PFSK-1 (cell line): ENCODE data around the gene PTER. TPM values are rescaled to one million over a fixed set of nuclear protein-coding genes. Genes with fewer than 3 reads are reported as not detected.

Experiments used
- FOXP2 ChIP-seq: optimal IDR thresholded peaks from 2 replicates; pipeline ENCODE3; 2011; ENCODE audit warnings: borderline replicate concordance, control low read depth, inconsistent platforms; ENCODE audit not compliant: insufficient read depth; ENCODE audit errors: extremely low read length, extremely low read depth
- POLR2AphosphoS5 ChIP-seq: IDR thresholded peaks from 2 replicates; pipeline ENCODE4 v1.6.1; 2012; ENCODE audit warnings: low read depth, mild to moderate bottlenecking, control low read depth, low read length, moderate library complexity
- REST ChIP-seq, 2 experiments: IDR thresholded peaks; 2 replicates each; pipeline versions ENCODE4 v1.6.1 to v1.8.0; 2011 to 2012; ENCODE audit warnings: low read depth in 2 of 2, low read length in 2 of 2, control low read depth in 1 of 2, inconsistent platforms in 1 of 2, mild to moderate bottlenecking in 1 of 2, moderate library complexity in 1 of 2; ENCODE audit not compliant: insufficient read depth in 1 of 2
- SIN3A ChIP-seq: IDR thresholded peaks from 2 replicates; pipeline ENCODE4 v1.6.1; 2012; ENCODE audit warnings: mild to moderate bottlenecking, low read length, moderate library complexity, borderline replicate concordance; ENCODE audit not compliant: insufficient read depth
- TAF1 ChIP-seq: IDR thresholded peaks from 2 replicates; pipeline ENCODE4 v1.6.1; 2012; ENCODE audit warnings: low read length, control low read depth, borderline replicate concordance; ENCODE audit not compliant: insufficient read depth
- polyA plus RNA-seq: library from polyadenylated mRNA; unstranded; fragments of >200 nt; gene quantifications from one replicate; pipeline ENCODE4 v1.2.1, GENCODE V29; 2012; ENCODE audit warnings: low read depth, missing spikeins; ENCODE audit not compliant: insufficient read length

The PTER gene
- polyA plus RNA-seq, result 4.4 TPM

DNA sequence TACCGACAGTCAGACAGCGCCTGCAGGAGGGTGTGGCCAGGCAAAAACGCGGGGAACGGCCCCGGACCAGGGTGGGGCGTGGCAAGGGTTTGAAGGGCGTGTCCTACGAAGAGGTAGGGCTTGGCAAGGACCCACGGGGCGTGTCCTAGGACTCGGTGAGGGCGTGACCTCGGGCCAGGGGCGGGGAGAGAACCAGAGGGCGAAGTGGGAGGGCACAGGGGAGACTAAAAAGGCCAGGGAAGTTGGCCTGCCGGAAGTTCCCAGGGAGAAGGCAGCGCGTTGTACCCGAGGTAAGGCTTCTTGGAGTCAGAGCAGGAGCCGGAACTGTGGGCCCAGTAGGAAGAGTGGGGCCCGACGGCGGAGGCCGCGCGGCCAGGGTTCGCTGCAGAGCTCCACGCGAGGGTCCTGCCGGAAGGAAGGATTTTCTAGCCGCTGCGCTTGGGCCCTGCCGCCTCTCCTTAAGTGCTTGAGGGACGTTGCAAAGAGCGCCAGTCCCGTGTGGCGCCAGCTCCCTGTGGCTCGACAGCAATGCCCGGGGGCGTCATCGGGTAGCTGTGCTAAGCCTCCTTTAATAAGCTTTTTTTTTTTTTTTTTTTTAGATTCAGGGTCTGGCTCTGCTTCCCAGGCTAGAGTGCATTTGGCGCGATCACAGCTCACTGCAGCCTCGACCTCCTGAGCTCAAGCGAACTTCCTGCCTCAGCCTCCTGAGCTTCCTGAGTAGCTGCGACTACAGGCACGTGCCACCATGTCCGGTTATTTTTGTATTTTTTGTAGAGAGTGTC, at the start of gene PTER:
Gene PTER (plus strand): TSS at position 253 of the 782 bp plus-strand sequence. CDS start 47,375 bp downstream, outside the sequence.
- no peak for TF ChIP-seq POLR2AphosphoS5
- TF ChIP-seq TAF1, result no peak
- no peak for TF ChIP-seq REST (IDR thresholded peaks at IDR 0.05; ENCODE audit: insufficient read depth in 1 of 2, low read depth in 2 of 2, low read length in 2 of 2)
- TF ChIP-seq SIN3A, result no peak
- TF ChIP-seq FOXP2, result no peak

DNA sequence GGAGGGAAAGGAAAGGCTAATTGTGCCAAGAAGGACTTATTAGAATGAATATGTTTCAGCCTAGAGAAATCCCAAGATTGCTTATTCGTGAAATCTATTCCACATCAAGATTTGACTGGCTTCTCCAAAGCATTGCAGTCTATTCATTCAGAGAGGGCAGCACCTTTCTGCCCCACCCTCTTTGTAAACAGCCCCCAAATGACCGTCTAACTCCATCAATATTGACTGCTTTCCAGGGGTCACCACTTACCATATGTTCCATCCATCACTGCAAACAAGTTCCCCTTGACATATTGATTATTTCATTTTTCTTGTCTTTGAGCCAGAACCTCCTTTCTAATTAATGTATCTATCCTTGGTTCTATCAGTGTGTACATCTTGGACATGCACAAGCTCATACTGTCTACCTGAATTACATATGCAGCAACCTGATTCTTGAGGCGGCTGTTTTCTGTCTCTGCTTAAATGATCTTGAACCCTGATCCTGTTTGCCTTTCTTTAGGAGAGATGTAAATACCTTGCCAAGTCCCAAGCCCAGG, 44.2 kb upstream of the PTER start:
- TF ChIP-seq REST (IDR thresholded peaks at IDR 0.05; ENCODE audit: insufficient read depth in 1 of 2, low read depth in 2 of 2, low read length in 2 of 2) (no peak), POLR2AphosphoS5 (no peak), TAF1 (no peak), SIN3A (no peak), FOXP2 (no peak)

DNA sequence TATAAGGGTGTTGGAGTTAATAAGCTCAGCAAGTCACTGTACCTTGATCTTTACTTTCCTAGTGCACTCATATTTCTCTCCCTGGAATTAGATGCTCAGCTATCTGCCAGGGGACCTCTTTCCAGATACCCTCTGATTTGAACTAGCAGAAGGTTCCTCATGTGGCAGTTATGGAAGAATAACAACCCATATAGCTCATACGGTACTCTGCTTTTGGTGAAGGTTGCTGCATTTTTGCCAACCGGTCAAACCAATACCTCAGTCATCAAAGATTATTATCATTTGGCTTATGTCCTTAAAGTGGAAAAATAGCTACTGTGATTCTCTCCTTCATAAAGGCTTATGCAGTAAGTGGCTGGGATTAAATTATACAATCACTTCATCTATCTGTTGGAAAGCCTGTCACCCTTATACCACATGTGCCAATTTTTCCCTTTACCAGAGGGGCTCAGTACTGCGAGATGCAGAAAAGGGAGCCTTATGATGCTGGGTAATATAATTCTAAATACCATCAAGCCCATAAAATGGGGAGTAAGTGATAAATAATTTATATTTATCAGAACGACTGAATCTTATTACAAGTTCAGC, 43.4 kb upstream of the PTER start:
- no peak for TF ChIP-seq POLR2AphosphoS5

DNA sequence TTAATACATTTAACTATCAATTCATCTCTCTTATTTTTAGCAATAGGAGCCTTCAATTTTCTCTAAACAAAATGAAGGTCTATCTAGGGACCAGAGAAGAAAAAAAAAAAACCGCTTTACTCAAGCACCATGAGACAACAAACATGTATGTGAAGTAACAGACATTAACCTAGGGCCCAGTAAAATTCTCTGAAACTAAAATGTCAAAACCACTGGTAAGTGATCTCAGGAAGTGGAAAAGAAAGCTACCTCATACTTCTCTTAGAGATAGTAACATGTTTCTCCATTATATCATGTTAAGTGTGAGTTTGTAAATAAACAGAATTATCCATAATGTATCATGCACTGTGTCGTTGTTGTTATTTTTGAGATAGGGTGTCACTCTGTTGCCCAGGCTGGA, 35.4 kb upstream of the PTER start:
- TF ChIP-seq POLR2AphosphoS5 (no peak), TAF1 (no peak), SIN3A (no peak), FOXP2 (no peak), REST (IDR thresholded peaks at IDR 0.05; ENCODE audit: insufficient read depth in 1 of 2, low read depth in 2 of 2, low read length in 2 of 2) (no peak)

DNA sequence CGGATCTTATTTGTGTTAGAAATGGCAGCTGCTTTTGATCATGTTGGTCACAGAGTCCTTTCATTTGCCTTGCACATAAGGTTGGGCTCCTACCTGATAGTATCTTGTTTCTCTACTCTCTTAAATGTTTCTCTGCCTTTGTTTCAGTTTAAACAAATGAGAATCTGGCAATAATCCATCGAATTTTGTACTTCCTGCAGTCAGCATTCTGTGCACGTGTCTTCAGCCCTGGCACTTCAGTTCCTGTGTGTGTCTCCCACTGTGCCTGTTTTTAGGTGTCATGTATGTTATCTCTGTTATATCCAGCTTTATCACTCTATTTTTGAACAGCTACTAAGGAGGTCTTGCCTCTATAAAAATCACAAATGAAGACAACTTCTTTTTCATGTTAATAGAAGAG, 28.4 kb upstream of the PTER start:
- TF ChIP-seq POLR2AphosphoS5 (no peak), TAF1 (no peak)

DNA sequence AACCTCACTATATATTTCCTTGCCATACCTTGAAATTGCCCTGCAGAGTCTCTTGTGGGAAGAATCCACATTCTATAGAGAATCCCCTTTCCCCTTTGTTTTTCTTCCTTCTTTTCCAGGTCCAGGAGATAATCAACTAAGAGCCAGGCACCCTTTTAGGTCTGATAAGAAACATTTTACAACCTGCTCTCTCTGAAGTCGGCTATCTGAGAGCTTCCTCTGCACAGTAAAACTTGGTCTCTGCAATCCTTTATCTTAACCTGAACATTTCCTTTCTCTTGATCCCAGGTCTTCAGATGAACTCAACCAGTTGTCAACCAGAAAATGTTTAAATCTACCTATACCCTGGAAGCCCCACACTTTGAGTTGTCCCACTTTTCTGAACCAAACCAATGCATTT, 19.5 kb upstream of the PTER start:
- TF ChIP-seq REST (IDR thresholded peaks at IDR 0.05; ENCODE audit: insufficient read depth in 1 of 2, low read depth in 2 of 2, low read length in 2 of 2), result no peak
